Body of pancreas (tissue), 4 donors: ENCODE measurements around the gene DMRTC2. TPM values are rescaled to one million over a fixed set of nuclear protein-coding genes. Genes with fewer than 3 reads are reported as not detected.
"Not testable (repeated sequence)": the region's sequence is repeated elsewhere in the genome, so short reads cannot be mapped to it uniquely, and the experiment has no call there.

Experiments
- ATAC-seq: fragments of 150-250 bp; one replicate; pipeline ENCODE4 v1.9.1; 2016
- DNase-seq, 4 donors: peaks; one replicate each; pipeline ENCODE4 v3.0.0-alpha.2; 2019
- H3K27ac ChIP-seq, 4 donors: fragments of 200-600 bp; sonication (generic); 1 replicate in 3 of 4; 2 replicates in 1 of 4; pipeline versions ENCODE4 v1.5.1 to v1.6.1; 2016 to 2019; ENCODE audit warnings: mild to moderate bottlenecking in 1 of 4, mixed read lengths in 1 of 4, moderate library complexity in 1 of 4
- H3K27me3 ChIP-seq, 2 donors: fragments of 200-600 bp; sonication (generic); one replicate each; pipeline ENCODE4 v1.6.0; 2016; ENCODE audit warnings: mild to moderate bottlenecking in 1 of 2
- H3K36me3 ChIP-seq, 2 donors: fragments of 200-600 bp; sonication (generic); replicated peaks in 1 of 2; 2 replicates each; pipeline ENCODE4 v1.5.1; 2016; ENCODE audit warnings: low read depth in 2 of 2; ENCODE audit not compliant: insufficient read depth in 1 of 2
- H3K4me1 ChIP-seq: fragments of 200-600 bp; sonication (generic); one replicate; pipeline ENCODE4 v1.6.0; 2016
- H3K4me3 ChIP-seq, 2 donors: fragments of 200-600 bp; sonication (generic); 1 replicate in 1 of 2; 2 replicates in 1 of 2; pipeline ENCODE4 v1.5.1; 2016 to 2019
- H3K9me3 ChIP-seq, 3 donors: fragments of 200-600 bp; sonication (generic); 1 replicate in 2 of 3; 2 replicates in 1 of 3; pipeline ENCODE4 v1.5.1; 2016
- CTCF ChIP-seq, 7 experiments: fragments of 450-650 bp in 4 of 7; fragments of 200-600 bp in 3 of 7; sonication (generic) in 3 of 7; IDR thresholded peaks; one replicate each; pipeline ENCODE4 v1.5.1; 2016 to 2019; ENCODE audit warnings: antibody characterized with exemption in 7 of 7
- POLR2A ChIP-seq, 3 donors: fragments of 450-650 bp; IDR thresholded peaks; one replicate each; pipeline ENCODE4 v1.6.1; 2016; ENCODE audit warnings: antibody characterized with exemption in 3 of 3, mild to moderate bottlenecking in 2 of 3
- WGBS, 2 donors: methylation state at CpG; one replicate each; pipeline ENCODE4 v1.1.5; 2017; 5-methylcytosine and 5-hydroxymethylcytosine counted together
- intact Hi-C: fragments of 100-400 bp; cut with DNase I; formaldehyde crosslinking; loops from one replicate; pipeline ENCODE4 v1.15.1; 2023
- total RNA-seq, 2 donors: library from RNA; depleted of rRNA; stranded (reverse); fragments of >200 nt; gene quantifications; one replicate each; pipeline ENCODE4 v1.1.0, GENCODE V29; 2016

DMRTC2 gene
- total RNA-seq, 2 donors from 2014 or later: not detected

GRCh38 chr19:41872775-41873647 is 28.2 kb downstream of the DMRTC2 start:
- DNase-seq: peak; percentile 83 to 87 (median 86)
- WGBS, 2 donors: 34 to 40% methylated on average over 18 of the region's 18 CpGs
- Histone ChIP-seq H3K27ac (peak overlapping the region in 1 of 4 donors; percentile 8), H3K36me3 (peaks cover 12 to 15% of the 10 kb centered on the region in 2 donors), H3K4me3 (no peak overlapping the region), H3K4me1 (peaks cover 12% of the 10 kb centered on the region), H3K9me3 (no peaks in the 10 kb centered on the region), H3K27me3 (no peaks in the 10 kb centered on the region)
- intact Hi-C loops: loop anchor here (5.0 kb wide), 1 partner anchor 74 kb away; no protein-coding TSS in a partner anchor
- TF ChIP-seq POLR2A (IDR thresholded peaks at IDR 0.05) (peak in 1 of 3 donors; percentile 19), CTCF (IDR thresholded peaks at IDR 0.05) (peak; percentile 52 to 85 (median 77))
- peak; percentile 92 for ATAC-seq

- not testable (repeated sequence) for H3K4me1 ChIP-seq, H3K9me3 ChIP-seq, H3K27me3 ChIP-seq, ATAC-seq, H3K36me3 ChIP-seq, H3K4me3 ChIP-seq, DNase-seq
- WGBS, 2 donors: 48 to 60% methylated on average over 3 of the region's 3 CpGs
- H3K27ac ChIP-seq: peak overlapping the region in 1 of 4 donors; percentile 14
- intact Hi-C loops: loop anchor here (5.0 kb wide), 2 partner anchors 61 to 81 kb away; partner anchors contain the start of gene RABAC1
These were observed 31.1 kb downstream of the DMRTC2 start for GRCh38 chr19:41875973-41876372.

DNA sequence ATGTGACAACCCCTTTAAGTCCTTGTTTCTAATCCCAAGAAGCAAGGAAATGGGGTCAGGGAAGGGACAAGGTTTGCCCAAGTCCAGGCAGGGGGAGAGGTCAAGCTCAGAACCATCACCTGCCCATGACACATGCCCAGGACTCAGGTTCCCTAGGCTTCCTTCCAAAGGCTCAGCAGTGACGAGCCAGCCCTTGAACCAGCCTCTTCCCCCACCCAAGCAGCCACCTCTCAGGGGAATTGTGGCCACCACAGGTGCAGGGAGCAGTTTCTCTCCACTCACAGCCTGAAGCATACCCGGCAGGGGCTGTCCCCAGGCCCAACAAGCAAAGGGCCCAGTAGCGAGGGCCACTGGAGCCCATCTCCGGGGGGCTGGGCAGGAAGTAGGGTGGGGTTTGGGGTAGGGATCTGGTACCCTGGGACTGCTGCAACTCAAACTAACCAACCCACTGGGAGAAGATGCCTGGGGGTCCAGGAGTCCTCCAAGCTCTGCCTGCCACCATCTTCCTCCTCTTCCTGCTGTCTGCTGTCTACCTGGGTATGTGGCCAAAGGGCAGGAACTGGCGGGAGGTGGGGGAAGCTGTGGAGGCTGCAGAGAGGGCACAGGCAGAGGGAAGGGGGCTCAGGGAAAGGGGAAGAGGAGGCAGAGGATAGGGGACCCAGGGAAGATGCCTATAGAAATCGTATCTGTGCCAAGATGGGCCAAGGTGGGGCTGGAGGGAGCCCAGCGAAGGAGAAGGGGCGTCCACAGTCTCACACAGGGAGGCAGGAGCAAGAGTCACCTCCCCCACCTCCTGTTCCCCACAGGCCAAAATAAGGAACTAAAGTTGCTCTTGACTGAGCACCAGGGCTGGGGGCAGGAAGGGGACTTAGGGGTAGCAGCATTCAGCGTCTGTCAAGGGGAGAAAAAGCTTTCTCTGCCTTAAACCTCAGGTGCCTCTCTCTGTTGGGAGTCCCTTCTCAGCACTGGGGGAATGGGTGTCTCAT is 32.3 kb downstream of the DMRTC2 start, which contains the start of gene CD79A:
Gene CD79A, plus strand, starts transcription at position 433 of the 986 bp plus-strand sequence. Its CDS starts 26 bp downstream, at position 459.
- intact Hi-C loops: loop anchor here (5.0 kb wide), 2 partner anchors 60 to 80 kb away; partner anchors contain the start of gene RABAC1
- Histone ChIP-seq H3K27me3 (no peaks in the 10 kb centered on the region), H3K4me1 (peaks cover 8% of the 10 kb centered on the region), H3K27ac (no peak within 1 kb of the TSS), H3K9me3 (no peaks in the 10 kb centered on the region), H3K4me3 (no peak within 1 kb of the TSS), H3K36me3 (no peaks in the 10 kb centered on the region)
- TF ChIP-seq CTCF (IDR thresholded peaks at IDR 0.05) (no peak), POLR2A (IDR thresholded peaks at IDR 0.05) (no peak)
- DNase-seq (no peak), ATAC-seq (no peak)
- WGBS, 2 donors: 57 to 60% methylated on average over 8 to 9 of the region's 9 CpGs

- no peak for DNase-seq
These were observed 33.4 kb downstream of the DMRTC2 start for GRCh38 chr19:41877916-41878905.

More at GRCh38 chr19:41877916-41878905, 33.4 kb downstream of the DMRTC2 start:
- Histone ChIP-seq H3K27ac (no peak overlapping the region), H3K4me3 (no peak overlapping the region), H3K9me3 (no peaks in the 10 kb centered on the region), H3K36me3 (no peaks in the 10 kb centered on the region), H3K4me1 (peaks cover 4% of the 10 kb centered on the region), H3K27me3 (no peaks in the 10 kb centered on the region)
- TF ChIP-seq CTCF (IDR thresholded peaks at IDR 0.05) (no peak), POLR2A (IDR thresholded peaks at IDR 0.05) (no peak)
- intact Hi-C loops: loop anchor here (5.0 kb wide), 2 partner anchors 59 to 79 kb away; partner anchors contain the start of gene RABAC1
- no peak for ATAC-seq
- WGBS, 2 donors: 59 to 66% methylated on average over 13 to 16 of the region's 17 CpGs
